ENCODE measurements around the gene ACSM6.

The ACSM6 gene

GRCh38 chr10:95245425-95246055 is 51.5 kb downstream of the ACSM6 start:
- DNase-seq (ENCODE audit: low read depth in 2 of 2), result no peak

- DNase-seq (ENCODE audit: low read depth in 2 of 2), result peak in 1 of 2 donors; percentile 33
Observed at GRCh38 chr10:95246582-95247051, 52.6 kb downstream of the ACSM6 start.

DNA sequence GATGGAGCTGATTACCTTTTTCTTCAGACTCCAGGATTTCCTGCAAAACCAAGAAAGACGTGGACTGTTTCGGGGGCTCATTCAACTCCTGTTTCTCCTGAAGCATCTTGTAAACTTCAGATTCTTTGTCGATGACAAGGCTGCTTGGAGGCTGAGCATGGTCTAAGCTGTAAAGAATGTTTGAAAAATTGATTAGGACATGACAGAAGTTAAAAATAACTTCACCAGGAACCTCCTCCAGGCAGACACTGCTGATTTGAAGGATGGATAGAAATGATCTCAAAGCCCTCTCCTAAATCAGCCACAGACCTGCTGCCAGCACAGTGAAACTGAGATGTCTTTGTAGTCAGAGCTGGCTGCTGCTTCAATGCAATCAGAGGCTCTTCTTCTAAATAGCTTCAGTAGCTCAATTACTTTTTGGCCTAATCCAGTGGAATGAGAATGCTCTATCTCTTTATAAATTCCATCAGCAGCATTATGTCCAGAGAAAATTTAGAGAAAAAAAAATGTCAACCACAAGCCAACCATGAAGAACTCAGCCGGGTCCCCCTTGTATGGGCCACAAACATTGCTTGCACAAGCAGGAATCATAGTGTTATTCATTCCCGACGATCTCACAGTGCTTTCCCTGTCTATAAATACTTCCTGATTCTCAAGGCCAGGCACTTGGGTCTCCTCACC is 53.3 kb downstream of the ACSM6 start:
- no peak for DNase-seq (ENCODE audit: low read depth in 2 of 2)

DNA sequence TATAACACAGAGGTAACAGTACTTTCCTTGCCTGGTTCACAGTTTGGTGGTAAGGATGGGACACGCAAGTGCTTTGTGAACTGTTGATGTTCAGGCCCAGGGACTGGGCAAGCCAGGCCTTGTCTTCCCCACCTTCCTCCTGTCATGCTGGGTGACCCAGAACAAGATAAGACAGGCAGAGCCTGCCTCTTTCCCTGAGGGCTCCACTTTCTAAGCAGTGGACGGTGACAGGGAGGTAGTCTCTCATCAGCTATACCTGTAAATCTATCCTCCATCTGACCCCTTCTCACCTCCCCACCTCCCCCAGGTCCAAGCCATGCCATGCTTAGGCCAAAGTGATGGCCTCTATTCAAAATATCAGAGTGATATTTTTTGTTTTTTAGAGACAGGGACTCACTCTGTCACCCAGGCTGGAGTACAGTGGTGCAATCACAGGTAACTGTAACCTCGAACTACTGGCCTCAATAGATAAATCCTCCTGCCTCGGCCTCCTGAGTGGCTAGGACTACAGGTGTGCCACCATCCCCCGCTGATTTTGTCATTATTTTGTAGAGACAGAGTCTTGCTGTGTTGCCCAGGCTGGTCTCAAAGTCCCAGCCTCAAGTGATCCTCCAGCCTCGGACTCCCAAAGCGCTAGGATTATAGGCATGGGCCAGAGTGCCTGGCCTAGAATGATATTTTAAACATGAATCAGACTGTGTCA is 54.0 kb downstream of the ACSM6 start:
- no peak for DNase-seq (ENCODE audit: low read depth in 2 of 2)

GRCh38 chr10:95248989-95249388 is 55.0 kb downstream of the ACSM6 start:
- DNase-seq (ENCODE audit: low read depth in 2 of 2), result no peak

DNA sequence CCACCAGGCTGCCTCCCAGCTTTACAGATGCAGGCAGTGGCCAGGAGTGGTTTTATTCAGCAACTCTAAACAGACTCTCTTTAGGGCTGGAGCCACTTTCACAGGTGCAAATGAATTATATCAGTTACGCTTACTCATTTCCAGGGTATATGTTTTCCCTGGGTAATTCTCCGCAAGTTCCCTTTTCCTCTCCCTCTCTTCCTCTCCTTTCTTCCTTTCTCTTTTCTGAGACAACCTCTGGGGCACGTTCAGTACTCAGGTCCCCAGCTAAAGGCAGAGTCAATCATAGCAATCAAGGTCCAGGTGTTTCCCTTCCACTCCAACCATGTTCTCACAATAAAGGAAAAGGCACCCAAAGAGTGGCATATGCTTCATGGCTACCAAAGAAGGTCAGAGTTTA is 55.4 kb downstream of the ACSM6 start:
- DNase-seq (ENCODE audit: low read depth in 2 of 2), result no peak

GRCh38 chr10:95250856-95251255 is 56.8 kb downstream of the ACSM6 start:
- no peak for DNase-seq (ENCODE audit: low read depth in 2 of 2)

- no peak for DNase-seq (ENCODE audit: low read depth in 2 of 2)
Observed at GRCh38 chr10:95253007-95253406, 59.0 kb downstream of the ACSM6 start.

DNA sequence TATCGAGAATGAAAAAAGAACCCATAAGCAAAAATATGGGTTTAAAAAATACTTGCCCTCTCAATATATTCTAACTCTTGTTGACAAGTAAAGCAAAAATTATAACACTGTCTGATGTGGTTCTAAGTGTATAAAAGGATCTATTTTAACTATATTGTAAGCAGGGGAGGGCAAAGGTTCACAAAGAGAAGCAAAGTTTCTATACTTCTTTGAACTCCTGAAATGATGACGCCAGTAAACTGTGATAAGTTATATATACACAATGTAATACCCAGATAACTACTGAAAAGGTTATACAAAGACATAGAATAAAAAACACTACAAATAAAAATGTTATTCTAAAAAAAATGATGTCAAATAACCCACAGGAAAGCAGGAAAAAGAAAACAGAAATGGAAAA is 59.6 kb downstream of the ACSM6 start:
- no peak for DNase-seq (ENCODE audit: low read depth in 2 of 2)

GRCh38 chr10:95254629-95255028 is 60.6 kb downstream of the ACSM6 start:
- no peak for DNase-seq (ENCODE audit: low read depth in 2 of 2)

- DNase-seq (ENCODE audit: low read depth in 2 of 2), result no peak
Observed at GRCh38 chr10:95256268-95256667, 62.2 kb downstream of the ACSM6 start.

GRCh38 chr10:95257849-95258248 is 63.8 kb downstream of the ACSM6 start:
- no peak for DNase-seq (ENCODE audit: low read depth in 2 of 2)

GRCh38 chr10:95260397-95260881 is 66.4 kb downstream of the ACSM6 start:
- no peak for DNase-seq (ENCODE audit: low read depth in 2 of 2)

DNA sequence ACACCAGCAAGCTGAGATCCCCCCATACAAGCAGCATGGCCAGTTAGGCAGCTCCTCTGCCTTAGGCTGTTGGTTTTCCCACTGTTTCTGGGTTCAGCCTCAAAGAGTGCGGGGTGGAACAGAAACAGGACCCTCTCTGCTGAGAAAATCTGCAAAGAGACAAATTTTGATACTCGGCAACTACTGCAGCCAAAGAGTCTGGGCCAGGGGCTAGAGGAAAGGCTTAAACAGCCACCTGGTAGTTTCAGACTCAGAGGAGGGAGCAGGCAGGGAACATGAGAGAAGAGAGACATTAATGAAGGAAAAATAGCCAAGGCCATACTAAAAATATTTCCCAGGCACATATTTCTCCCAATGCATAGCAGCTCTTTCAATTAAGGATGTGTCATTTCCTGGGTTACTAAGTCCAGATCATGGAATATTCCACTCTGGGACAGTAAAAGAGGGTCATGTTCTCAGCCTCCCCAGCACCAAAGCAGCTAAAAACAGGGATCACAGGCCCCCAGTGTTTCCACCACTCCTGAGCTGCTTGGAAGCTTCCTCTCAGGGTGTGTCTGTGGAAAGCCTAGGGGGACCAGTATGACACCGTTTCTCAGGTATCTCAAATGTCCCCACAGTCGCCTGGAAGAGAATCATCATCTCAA is 67.0 kb downstream of the ACSM6 start:
- DNase-seq (ENCODE audit: low read depth in 2 of 2), result no peak

GRCh38 chr10:95261926-95262325 is 67.9 kb downstream of the ACSM6 start:
- DNase-seq (ENCODE audit: low read depth in 2 of 2), result no peak

- no peak for DNase-seq (ENCODE audit: low read depth in 2 of 2)
Observed at GRCh38 chr10:95262763-95263518, 68.9 kb downstream of the ACSM6 start.

DNA sequence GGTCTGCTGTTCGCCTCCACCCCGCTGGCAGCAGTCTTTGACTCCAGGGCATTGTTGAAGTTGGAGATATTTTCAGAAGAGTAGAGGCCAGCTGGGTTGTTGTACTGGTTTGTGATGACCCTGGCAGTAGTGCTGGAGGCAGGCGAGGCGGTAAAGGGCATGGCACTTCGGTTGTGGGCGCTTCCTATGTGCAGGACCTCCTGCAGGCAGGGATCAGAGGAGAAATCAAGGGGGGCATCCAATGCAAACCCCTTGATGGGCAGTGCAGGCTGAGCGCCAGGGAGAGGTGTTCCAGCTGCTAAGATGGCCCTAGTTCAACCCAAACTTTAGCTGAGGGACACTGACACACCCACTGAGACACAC is 69.8 kb downstream of the ACSM6 start:
- DNase-seq (ENCODE audit: low read depth in 2 of 2), result no peak

DNA sequence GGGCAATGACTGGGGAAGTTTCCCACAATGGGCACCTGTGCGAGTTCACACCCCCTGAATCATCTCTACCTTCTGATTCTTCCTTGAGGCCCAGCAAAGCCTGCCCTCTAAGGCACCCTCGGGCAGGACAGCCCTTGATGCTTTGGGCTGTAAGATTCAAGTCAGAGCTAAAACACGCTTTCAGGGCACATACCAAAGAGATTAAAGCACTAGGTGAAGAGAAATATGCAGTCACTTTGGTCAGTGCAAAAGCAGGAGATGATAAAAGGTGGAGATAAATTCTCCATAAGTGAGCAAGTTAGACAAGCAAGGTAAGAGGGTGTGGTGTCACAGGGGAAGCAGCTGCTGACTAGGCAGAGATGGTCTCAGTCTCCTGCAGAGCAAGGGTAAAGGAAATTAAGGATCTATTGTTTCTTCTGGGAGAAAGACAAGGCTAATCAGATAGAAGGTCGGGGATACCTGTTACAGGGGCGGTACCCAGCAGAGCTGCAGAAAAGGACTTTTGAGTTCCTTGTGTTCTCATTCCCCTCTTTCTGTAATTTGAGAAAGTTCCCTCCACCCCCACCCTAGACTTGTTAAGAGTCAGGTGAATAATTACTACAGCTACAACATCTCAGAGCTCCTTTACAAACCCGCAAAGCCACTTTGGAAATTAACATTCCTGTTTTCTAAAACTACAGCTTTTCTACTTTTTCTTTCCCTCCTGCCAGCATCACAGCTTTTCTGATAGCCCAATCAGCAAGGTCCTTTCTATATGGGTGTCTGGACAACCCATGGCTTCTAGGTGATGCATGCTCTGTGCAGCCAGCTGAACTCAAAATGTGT is 70.4 kb downstream of the ACSM6 start:
- no peak for DNase-seq (ENCODE audit: low read depth in 2 of 2)

- no peak for DNase-seq (ENCODE audit: low read depth in 2 of 2)
Observed at GRCh38 chr10:95265572-95265971, 71.5 kb downstream of the ACSM6 start.

DNA sequence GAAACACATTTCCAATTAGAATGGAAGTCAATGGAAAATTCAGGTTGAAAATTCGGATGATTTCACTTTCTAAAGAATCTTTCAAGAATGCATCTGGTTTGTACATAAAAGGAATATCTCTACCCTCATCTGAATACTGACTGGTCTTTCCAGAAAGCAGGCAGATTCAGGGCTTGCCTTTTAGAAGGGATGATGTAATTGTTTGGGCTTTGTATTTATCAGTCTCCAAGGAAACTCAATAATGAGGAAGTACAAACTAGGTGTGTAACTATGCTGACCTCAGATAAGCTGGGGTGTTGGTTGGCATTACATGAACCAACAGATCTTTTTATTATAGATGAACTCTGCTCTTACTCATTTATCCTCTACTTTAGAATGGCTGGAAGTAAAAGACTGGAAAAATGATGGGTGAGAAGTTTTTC is 72.6 kb downstream of the ACSM6 start:
- DNase-seq (ENCODE audit: low read depth in 2 of 2), result no peak

DNA sequence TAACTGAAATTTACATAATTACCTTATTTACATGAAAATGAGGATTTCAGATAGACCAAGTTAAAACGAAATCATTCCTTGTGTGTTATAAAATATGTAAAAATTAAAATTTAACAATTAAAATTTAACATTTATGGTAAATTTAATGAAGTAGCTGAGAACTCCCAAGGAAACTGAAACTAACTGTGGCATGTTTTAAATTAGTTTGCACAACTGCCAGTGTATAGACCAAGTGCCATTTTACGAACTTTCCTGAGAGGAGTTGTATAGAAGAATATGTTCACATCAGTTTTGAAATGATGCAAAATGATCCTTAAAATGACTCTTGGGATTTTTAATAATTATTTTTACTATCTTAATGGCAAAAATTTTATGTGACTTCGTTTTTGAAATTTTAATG is 73.2 kb downstream of the ACSM6 start:
- DNase-seq (ENCODE audit: low read depth in 2 of 2), result no peak
